Mesendoderm (in vitro differentiated cells): ENCODE data around the gene SWT1.

Experiments
- DNase-seq: peaks from one replicate; pipeline ENCODE4 v3.0.0; 2013
- H2AK5ac ChIP-seq: 2 replicates; pipeline ENCODE4 v1.6.1; 2013; ENCODE audit warnings: low read length, inconsistent platforms
- H2BK120ac ChIP-seq: 2 replicates; pipeline ENCODE4 v1.6.1; 2013; ENCODE audit warnings: low read depth, mild to moderate bottlenecking, low read length, moderate library complexity, mixed read lengths
- H2BK15ac ChIP-seq: replicated peaks from 2 replicates; pipeline ENCODE4 v1.6.1; 2013; ENCODE audit warnings: low read depth, mild to moderate bottlenecking, moderate library complexity
- H2BK5ac ChIP-seq: 2 replicates; pipeline ENCODE4 v1.6.1; 2013; ENCODE audit warnings: low read length, inconsistent platforms
- H3K18ac ChIP-seq: 2 replicates; pipeline ENCODE4 v1.6.1; 2013; ENCODE audit warnings: mild to moderate bottlenecking, low read length, mixed read lengths
- H3K23ac ChIP-seq: one replicate; pipeline ENCODE4 v1.6.1; 2013; ENCODE audit warnings: low read length
- H3K27ac ChIP-seq: 2 replicates; pipeline ENCODE4 v1.5.1; 2013; ENCODE audit warnings: low read depth, mild to moderate bottlenecking, inconsistent platforms, low read length, moderate library complexity
- H3K27me3 ChIP-seq: 2 replicates; pipeline ENCODE4 v1.6.1; 2013; ENCODE audit warnings: low read length, control low read depth, mild to moderate bottlenecking, inconsistent platforms; ENCODE audit not compliant: insufficient read depth, poor library complexity
- H3K36me3 ChIP-seq: 2 replicates; pipeline ENCODE4 v1.6.1; 2013; ENCODE audit warnings: low read length, inconsistent platforms; ENCODE audit not compliant: control insufficient read depth, insufficient read depth
- H3K4ac ChIP-seq: one replicate; pipeline ENCODE4 v1.6.1; 2013; ENCODE audit warnings: low read depth, mild to moderate bottlenecking, low read length, moderate library complexity
- H3K4me1 ChIP-seq: 2 replicates; pipeline ENCODE4 v1.6.1; 2013; ENCODE audit warnings: low read depth, low read length, inconsistent platforms; ENCODE audit not compliant: control insufficient read depth
- H3K4me2 ChIP-seq: 2 replicates; pipeline ENCODE4 v1.6.1; 2013; ENCODE audit warnings: low read length
- H3K4me3 ChIP-seq: 2 replicates; pipeline ENCODE4 v1.5.1; 2013; ENCODE audit warnings: mild to moderate bottlenecking, low read length
- H3K56ac ChIP-seq: one replicate; pipeline ENCODE4 v1.6.1; 2013; ENCODE audit warnings: low read length
- H3K79me1 ChIP-seq: 2 replicates; pipeline ENCODE4 v1.6.1; 2013; ENCODE audit warnings: low read length, inconsistent platforms
- H3K79me2 ChIP-seq: 2 replicates; pipeline ENCODE4 v1.6.1; 2013; ENCODE audit warnings: mild to moderate bottlenecking, low read length; ENCODE audit not compliant: control insufficient read depth, insufficient read depth
- H3K9ac ChIP-seq: 2 replicates; pipeline ENCODE4 v1.6.1; 2013; ENCODE audit warnings: low read length, inconsistent platforms
- H4K5ac ChIP-seq: one replicate; pipeline ENCODE4 v1.6.1; 2013; ENCODE audit warnings: low read length
- H4K8ac ChIP-seq: one replicate; pipeline ENCODE4 v1.6.1; 2013; ENCODE audit warnings: low read depth, mild to moderate bottlenecking, control low read depth, low read length, moderate library complexity
- WGBS: extraction: QIAGEN DNeasy Blood & Tissue Kit; methylation state at CpG from one replicate; pipeline ENCODE4 v1.1.7; 2013; ENCODE audit warnings: low lambda C conversion rate, missing lambda C conversion rate; ENCODE audit not compliant: insufficient coverage; ENCODE audit errors: extremely low coverage; 5-methylcytosine and 5-hydroxymethylcytosine counted together

The SWT1 gene

GRCh38 chr1:185292237-185292636 is 135.3 kb downstream of the SWT1 start:
- Histone ChIP-seq H3K4me1 (no peaks in the 10 kb centered on the region), H3K23ac (no peak overlapping the region), H3K56ac (no peak overlapping the region), H3K18ac (no peak overlapping the region), H3K79me1 (no peaks in the 10 kb centered on the region), H2BK15ac (no peak overlapping the region), H2AK5ac (no peak overlapping the region), H3K79me2 (no peaks in the 10 kb centered on the region), H3K36me3 (peaks cover 3% of the 10 kb centered on the region), H3K4me3 (no peak overlapping the region), H2BK5ac (no peak overlapping the region), H4K8ac (no peak overlapping the region), H3K9ac (no peak overlapping the region), H3K27ac (no peak overlapping the region), H2BK120ac (no peak overlapping the region), H3K27me3 (no peaks in the 10 kb centered on the region), H3K4ac (no peak overlapping the region), H3K4me2 (no peak overlapping the region), H4K5ac (no peak overlapping the region)
- DNase-seq = no peak
- WGBS = no CpG with 5 or more reads among the region's 5 CpGs

- Histone ChIP-seq H2AK5ac (no peak overlapping the region), H4K5ac (no peak overlapping the region), H2BK5ac (no peak overlapping the region), H2BK15ac (no peak overlapping the region), H3K4me3 (no peak overlapping the region), H3K23ac (no peak overlapping the region), H3K79me1 (no peaks in the 10 kb centered on the region), H3K4ac (no peak overlapping the region), H2BK120ac (no peak overlapping the region), H3K36me3 (peaks cover 9% of the 10 kb centered on the region), H3K4me1 (no peaks in the 10 kb centered on the region), H4K8ac (no peak overlapping the region), H3K27me3 (no peaks in the 10 kb centered on the region), H3K56ac (no peak overlapping the region), H3K27ac (no peak overlapping the region), H3K79me2 (no peaks in the 10 kb centered on the region), H3K4me2 (no peak overlapping the region), H3K9ac (no peak overlapping the region), H3K18ac (no peak overlapping the region)
- DNase-seq = no peak
- WGBS = no CpG with 5 or more reads among the region's 1 CpG
Measured at GRCh38 chr1:185293967-185294542, 137.1 kb downstream of the SWT1 start.

- Histone ChIP-seq H3K4ac (no peak overlapping the region), H3K36me3 (peaks cover 12% of the 10 kb centered on the region), H3K79me1 (no peaks in the 10 kb centered on the region), H2AK5ac (no peak overlapping the region), H3K27ac (no peak overlapping the region), H3K4me2 (no peak overlapping the region), H4K5ac (no peak overlapping the region), H3K4me3 (no peak overlapping the region), H3K27me3 (no peaks in the 10 kb centered on the region), H4K8ac (no peak overlapping the region), H3K79me2 (peaks cover 2% of the 10 kb centered on the region), H3K56ac (no peak overlapping the region), H2BK120ac (no peak overlapping the region), H2BK15ac (no peak overlapping the region), H3K9ac (no peak overlapping the region), H3K4me1 (no peaks in the 10 kb centered on the region), H3K18ac (no peak overlapping the region), H3K23ac (no peak overlapping the region), H2BK5ac (no peak overlapping the region)
- DNase-seq = no peak
Measured at GRCh38 chr1:185295091-185295490, 138.1 kb downstream of the SWT1 start.

- H3K4me3 ChIP-seq = no peak overlapping the region
- H3K27ac ChIP-seq = no peak overlapping the region
- no peaks in the 10 kb centered on the region for H3K79me1 ChIP-seq
- H4K5ac ChIP-seq = no peak overlapping the region
- no peak overlapping the region for H3K18ac ChIP-seq
- H3K4me1 ChIP-seq = no peaks in the 10 kb centered on the region
- no peak for DNase-seq
- no peak overlapping the region for H3K56ac ChIP-seq
- peaks cover 2% of the 10 kb centered on the region for H3K79me2 ChIP-seq
- H2AK5ac ChIP-seq = no peak overlapping the region
- peaks cover 19% of the 10 kb centered on the region for H3K36me3 ChIP-seq
- no peak overlapping the region for H3K4ac ChIP-seq
- H2BK5ac ChIP-seq = no peak overlapping the region
- H3K4me2 ChIP-seq = no peak overlapping the region
- H3K23ac ChIP-seq = no peak overlapping the region
- H3K27me3 ChIP-seq = no peaks in the 10 kb centered on the region
- H3K9ac ChIP-seq = no peak overlapping the region
- no peak overlapping the region for H2BK15ac ChIP-seq
- WGBS = no CpG with 5 or more reads among the region's 2 CpGs
- H2BK120ac ChIP-seq = no peak overlapping the region
- H4K8ac ChIP-seq = no peak overlapping the region
Measured at GRCh38 chr1:185297982-185298381, 141.0 kb downstream of the SWT1 start.

GRCh38 chr1:185300152-185300551 is 143.2 kb downstream of the SWT1 start:
- Histone ChIP-seq H2BK5ac (no peak overlapping the region), H3K27me3 (no peaks in the 10 kb centered on the region)

GRCh38 chr1:185305419-185305818 is 148.5 kb downstream of the SWT1 start:
- no peak overlapping the region for H3K23ac ChIP-seq
- no peak overlapping the region for H3K9ac ChIP-seq
- no peak overlapping the region for H2BK15ac ChIP-seq
- peaks cover 15% of the 10 kb centered on the region for H3K36me3 ChIP-seq
- H3K56ac ChIP-seq = no peak overlapping the region
- no peak overlapping the region for H2BK120ac ChIP-seq
- no peak overlapping the region for H3K4ac ChIP-seq
- no peak overlapping the region for H4K5ac ChIP-seq
- H3K79me2 ChIP-seq = peaks cover 12% of the 10 kb centered on the region
- H3K27me3 ChIP-seq = no peaks in the 10 kb centered on the region
- no peak overlapping the region for H2BK5ac ChIP-seq
- peak; percentile 65 for DNase-seq
- H3K4me1 ChIP-seq = no peaks in the 10 kb centered on the region
- H3K27ac ChIP-seq = no peak overlapping the region
- no peak overlapping the region for H2AK5ac ChIP-seq
- WGBS = no CpG with 5 or more reads among the region's 3 CpGs
- H3K18ac ChIP-seq = no peak overlapping the region
- no peak overlapping the region for H3K4me2 ChIP-seq
- no peak overlapping the region for H4K8ac ChIP-seq
- peaks cover 8% of the 10 kb centered on the region for H3K79me1 ChIP-seq
- H3K4me3 ChIP-seq = no peak overlapping the region

More at GRCh38 chr1:185300152-185300551, 143.2 kb downstream of the SWT1 start:
- WGBS = no CpG with 5 or more reads among the region's 6 CpGs
- Histone ChIP-seq H3K36me3 (peaks cover 22% of the 10 kb centered on the region), H3K79me1 (peaks cover 4% of the 10 kb centered on the region), H3K4me3 (no peak overlapping the region), H3K79me2 (peaks cover 5% of the 10 kb centered on the region), H3K9ac (no peak overlapping the region), H2BK15ac (no peak overlapping the region), H3K4me1 (no peaks in the 10 kb centered on the region), H3K27ac (no peak overlapping the region), H3K23ac (no peak overlapping the region), H2BK120ac (no peak overlapping the region), H3K4ac (no peak overlapping the region), H3K4me2 (no peak overlapping the region), H3K18ac (no peak overlapping the region), H2AK5ac (no peak overlapping the region), H4K8ac (no peak overlapping the region), H4K5ac (no peak overlapping the region), H3K56ac (no peak overlapping the region)
- no peak for DNase-seq
